Activated T-helper 9 cell treated with anti-CD3 and anti-CD28 coated beads, Interleukin-2, amount 50 U/mL, for 16 hours (primary cell): ENCODE measurements around the gene DRG1.
"Not testable (repeated sequence)": the region's sequence is repeated elsewhere in the genome, so short reads cannot be mapped to it uniquely, and the experiment has no call there.

Source experiments
- DNase-seq: peaks from one replicate; pipeline ENCODE4 v3.0.0-alpha.2; 2020; ENCODE audit warnings: low read depth

DRG1 gene

DNA sequence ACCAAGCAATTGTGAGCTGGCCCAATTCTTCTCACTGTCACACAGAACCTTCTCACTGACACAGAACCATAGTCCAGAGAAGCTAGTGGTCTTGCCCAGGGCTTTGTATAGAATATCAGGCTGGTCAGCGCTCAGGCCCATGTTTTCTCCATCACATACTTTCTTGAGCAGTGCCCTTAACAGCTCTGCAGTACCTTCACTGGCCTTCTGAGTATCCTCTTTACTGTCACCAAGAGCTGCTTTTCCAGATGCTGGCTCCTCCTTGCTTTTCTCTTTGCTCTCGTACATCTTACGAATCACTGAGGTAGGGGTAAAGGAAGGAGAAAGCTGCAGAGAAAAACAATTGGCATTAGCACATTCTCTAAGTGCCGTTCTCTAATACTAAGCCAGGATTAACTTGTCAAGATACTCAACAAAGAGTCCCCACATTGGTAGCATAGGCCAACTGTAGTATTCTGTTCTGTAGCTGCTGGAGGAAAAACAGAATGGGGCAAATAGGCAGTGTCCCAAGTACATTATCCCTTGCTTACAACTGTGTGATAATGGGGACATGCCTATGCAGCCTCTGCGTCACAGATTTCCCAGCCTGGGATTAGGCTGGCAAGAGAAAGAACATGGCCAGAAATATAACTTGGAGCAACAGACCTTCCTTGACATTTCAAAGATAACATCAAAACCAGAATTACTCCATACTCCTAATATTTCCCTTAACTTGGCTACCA lies 43.5 kb downstream of the DRG1 start:
- no peak for DNase-seq

DNA sequence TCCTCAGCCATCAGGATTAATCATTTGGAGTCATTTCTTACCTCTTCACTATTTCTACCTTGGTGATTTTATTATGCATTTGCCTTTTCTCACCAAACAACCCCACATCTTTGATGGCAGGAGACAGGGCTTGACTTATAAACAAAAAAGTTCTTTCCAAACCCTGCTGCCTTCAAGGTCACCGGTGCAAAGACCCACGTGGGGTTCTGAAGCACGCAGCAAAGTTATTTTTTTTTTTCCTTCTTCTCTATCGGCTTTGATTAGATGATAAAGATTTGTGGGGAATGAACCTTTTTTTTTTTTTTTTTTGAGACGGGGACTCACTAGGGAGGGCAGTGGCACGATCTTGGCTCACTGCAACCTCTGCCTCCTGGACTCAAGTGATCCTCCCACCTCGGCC lies 44.1 kb downstream of the DRG1 start:
- DNase-seq, result no peak

GRCh38 chr22:31445642-31446041 lies 46.2 kb downstream of the DRG1 start:
- no peak for DNase-seq

- DNase-seq, result no peak
Observed at GRCh38 chr22:31446208-31446607, 46.8 kb downstream of the DRG1 start.

DNA sequence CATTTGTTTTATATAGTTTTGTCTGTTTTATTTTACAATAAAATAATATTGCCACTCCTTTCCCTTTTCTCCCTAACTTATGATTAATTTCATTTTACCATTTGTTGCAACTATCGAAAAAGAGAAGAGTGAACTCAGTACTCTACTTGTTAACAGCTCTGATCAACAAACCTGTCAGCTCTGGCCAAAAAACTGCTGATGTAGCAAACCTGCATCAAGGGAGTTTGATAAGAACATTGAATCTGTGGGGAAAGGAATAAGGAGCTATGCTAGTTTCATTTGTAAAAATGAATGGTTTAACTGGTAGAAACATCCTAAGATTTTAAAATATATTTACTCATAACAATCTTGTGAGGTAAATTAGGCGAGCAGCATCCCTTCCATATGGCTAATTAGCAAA lies 47.4 kb downstream of the DRG1 start:
- no peak for DNase-seq

- no peak for DNase-seq
Observed at GRCh38 chr22:31447337-31447736, 47.9 kb downstream of the DRG1 start.

DNA sequence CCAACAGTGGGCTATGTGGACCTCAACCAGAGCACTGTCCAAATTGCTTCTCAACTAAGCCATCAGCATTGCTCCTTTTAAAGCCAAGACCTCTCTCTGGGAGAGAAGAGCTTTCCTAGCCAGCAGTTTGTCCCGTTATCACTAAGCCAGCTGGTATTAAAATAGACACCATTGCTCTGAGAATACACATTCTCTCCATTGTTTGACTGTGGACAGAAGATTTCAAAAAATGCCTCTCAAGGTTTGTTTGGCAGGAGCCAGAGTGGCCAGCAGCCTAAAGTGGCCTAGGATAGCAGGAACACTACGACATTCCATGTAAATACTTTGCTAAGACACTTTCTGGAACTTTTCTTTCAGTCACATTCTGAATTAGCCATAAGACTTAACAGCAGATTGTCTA lies 49.0 kb downstream of the DRG1 start:
- DNase-seq, result no peak

DNA sequence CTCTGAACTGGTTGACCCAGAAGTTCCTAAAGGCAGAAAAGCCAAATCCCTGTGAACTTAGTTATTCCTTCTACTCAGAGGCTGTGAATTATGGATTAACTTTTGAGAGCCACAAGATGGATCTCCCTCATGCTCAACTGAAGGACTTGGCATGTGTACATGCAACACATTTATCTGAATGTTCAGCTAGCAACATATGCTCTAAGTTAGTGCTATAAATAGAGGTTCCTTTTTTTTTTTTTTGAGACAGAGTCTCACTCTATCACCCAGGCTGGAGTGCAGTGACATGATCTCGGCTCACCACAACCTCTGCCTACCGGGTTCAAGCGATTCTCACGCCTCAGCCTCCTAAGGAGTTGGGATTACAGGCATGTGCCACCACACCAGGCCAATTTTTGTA lies 50.1 kb downstream of the DRG1 start:
- no peak for DNase-seq

- DNase-seq, result no peak
Observed at GRCh38 chr22:31451709-31452571, 52.5 kb downstream of the DRG1 start.

DNA sequence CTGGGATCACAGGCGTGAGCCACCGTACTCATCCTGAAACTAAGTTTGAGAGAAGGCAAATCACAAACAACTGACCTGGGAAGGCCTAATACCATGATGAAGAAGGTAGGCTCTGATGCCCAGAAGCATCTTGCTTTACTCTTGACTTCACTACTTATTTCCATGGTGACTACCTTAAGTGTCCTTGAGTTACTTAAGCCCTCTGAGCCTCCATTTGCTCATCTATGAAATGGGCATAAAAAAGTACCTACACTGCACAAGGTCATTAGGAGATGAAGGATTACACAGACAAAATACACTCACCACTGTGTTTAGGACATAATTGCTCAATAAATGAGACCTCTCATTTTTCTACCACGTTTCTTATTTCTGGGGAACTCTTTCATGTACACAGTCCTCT lies 62.3 kb downstream of the DRG1 start:
- DNase-seq, result no peak

DNA sequence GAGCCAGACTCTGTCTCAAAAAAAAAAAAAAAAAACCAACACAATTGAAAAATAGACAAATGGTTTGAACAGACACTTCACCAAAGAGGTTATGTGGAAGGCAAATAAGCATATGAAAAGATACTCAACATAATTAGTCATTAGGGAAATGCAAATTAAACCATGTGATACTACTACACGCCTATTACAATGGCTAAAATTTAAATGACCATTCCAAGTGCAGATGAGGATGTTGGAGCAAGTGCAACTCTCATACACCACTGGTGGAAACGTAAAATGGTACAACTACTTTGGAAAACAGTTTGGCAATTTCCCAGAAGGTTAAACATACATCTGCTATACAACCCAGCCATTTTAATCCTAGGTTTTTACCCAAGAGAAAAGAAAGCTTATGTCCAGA lies 65.9 kb downstream of the DRG1 start:
- no peak for DNase-seq

GRCh38 chr22:31474743-31475142 lies 75.3 kb downstream of the DRG1 start:
- DNase-seq, result no peak

DNA sequence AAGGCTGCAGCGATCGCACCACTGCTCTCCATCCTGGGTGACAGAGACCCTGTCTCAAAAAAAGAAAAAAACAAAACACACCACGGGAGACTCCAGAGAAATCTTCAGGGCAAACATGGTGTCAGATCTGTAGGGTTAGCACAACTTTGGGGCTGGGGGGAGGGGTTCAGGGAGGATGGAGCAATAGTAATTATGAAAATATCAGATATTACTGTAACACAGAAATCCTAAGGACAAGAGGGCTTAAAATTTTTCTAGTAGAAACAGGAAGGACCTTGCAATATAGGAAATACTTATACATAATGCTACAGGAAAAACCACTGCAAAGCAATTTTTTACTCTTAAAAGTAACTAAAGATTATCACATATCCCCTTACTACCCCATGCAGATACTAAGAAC lies 76.4 kb downstream of the DRG1 start:
- no peak for DNase-seq

GRCh38 chr22:31477329-31477728 lies 77.9 kb downstream of the DRG1 start:
- no peak for DNase-seq

DNA sequence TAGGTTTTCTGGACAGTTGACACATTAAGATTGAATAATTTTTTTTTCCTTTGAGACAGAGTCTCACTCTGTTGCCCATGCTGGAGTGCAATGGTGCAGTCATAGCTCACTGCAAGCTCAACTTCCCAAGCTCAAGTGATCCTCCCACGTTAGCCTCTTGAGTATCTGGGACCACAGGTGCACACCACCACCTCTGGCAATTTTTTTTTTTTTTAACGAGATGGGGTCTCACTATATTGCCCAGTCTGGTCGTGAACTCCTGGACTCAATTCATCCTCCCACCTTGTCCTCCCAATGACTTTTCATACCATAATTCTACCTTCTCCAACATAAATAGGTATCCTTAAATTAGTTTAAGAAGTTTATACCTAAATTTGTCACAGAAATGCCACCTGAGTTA lies 81.7 kb downstream of the DRG1 start:
- DNase-seq, result no peak

- not testable (repeated sequence) for DNase-seq
Observed at GRCh38 chr22:31482470-31482869, 83.1 kb downstream of the DRG1 start.
